WTC11 (cell line): Measurements from ENCODE around the gene EYS. TPM values are rescaled to one million over a fixed set of nuclear protein-coding genes. Genes with fewer than 3 reads are reported as not detected.

Source experiments
- ATAC-seq: fragments of 200-7000 bp; cut with Tn5 transposase; 2 replicates; pipeline ENCODE4 v1.10.0; 2021; ENCODE audit warnings: mild to moderate bottlenecking, moderate library complexity
- CTCF ChIA-PET: fragments of 300-600 bp; sonication (Branson Sonifier 250); formaldehyde crosslinking; loops from one replicate; lab custom pipeline; 2021; ENCODE audit warnings: antibody characterized with exemption; lab: Charles Lee
- POLR2A ChIA-PET: fragments of 350-600 bp; sonication (Branson Sonifier 250); formaldehyde crosslinking; loops from one replicate; lab custom pipeline; 2021; ENCODE audit warnings: antibody characterized with exemption; lab: Charles Lee
- DNase-seq: peaks from one replicate; pipeline ENCODE4 v3.0.0; 2021; ENCODE audit warnings: low spot score
- H3K27ac Mint-ChIP-seq: 2 replicates; pipeline ENCODE4 v1.8.0; 2021; ENCODE audit warnings: mixed read lengths
- H3K27me3 Mint-ChIP-seq: 2 replicates; pipeline ENCODE4 v1.8.0; 2021; ENCODE audit warnings: low read depth, mild to moderate bottlenecking, moderate library complexity, mixed read lengths
- H3K36me3 Mint-ChIP-seq: 2 replicates; pipeline ENCODE4 v1.8.0; 2021; ENCODE audit warnings: mixed read lengths
- H3K4me1 Mint-ChIP-seq: 2 replicates; pipeline ENCODE4 v1.8.0; 2022; ENCODE audit warnings: mixed read lengths
- H3K4me3 Mint-ChIP-seq: 2 replicates; pipeline ENCODE4 v1.8.0; 2021; ENCODE audit warnings: mild to moderate bottlenecking, moderate library complexity, mixed read lengths
- H3K9me3 Mint-ChIP-seq: 2 replicates; pipeline ENCODE4 v1.8.0; 2021; ENCODE audit warnings: mixed read lengths
- CBFB ChIP-seq: sonication (generic); formaldehyde crosslinking; IDR thresholded peaks from 2 replicates; pipeline ENCODE4 v1.8.1; 2022; ENCODE audit warnings: mild to moderate bottlenecking, low read depth, missing genetic modification reagents
- CDX4 ChIP-seq: fragments of 250-450 bp; sonication (Bioruptor Pico); IDR thresholded peaks from 2 replicates; pipeline ENCODE4 v1.9.0; 2021; ENCODE audit warnings: moderate library complexity, mild to moderate bottlenecking, inconsistent platforms, borderline replicate concordance
- E2F5 ChIP-seq: sonication (generic); formaldehyde crosslinking; IDR thresholded peaks from 2 replicates; pipeline ENCODE4 v1.8.1; 2022; ENCODE audit warnings: mild to moderate bottlenecking, moderate library complexity, missing genetic modification reagents
- ELF4 ChIP-seq: sonication (generic); formaldehyde crosslinking; IDR thresholded peaks from 2 replicates; pipeline ENCODE4 v1.8.1; 2022; ENCODE audit warnings: low read depth, mild to moderate bottlenecking, moderate library complexity, missing genetic modification reagents
- GABPB1 ChIP-seq: sonication (generic); formaldehyde crosslinking; IDR thresholded peaks from 2 replicates; pipeline ENCODE4 v1.8.1; 2023; ENCODE audit warnings: mild to moderate bottlenecking, missing genetic modification reagents
- GTF2I ChIP-seq: fragments of 250-450 bp; sonication (Bioruptor Pico); conservative IDR thresholded peaks from 2 replicates; pipeline ENCODE4 v1.4.0; 2021; ENCODE audit warnings: mild to moderate bottlenecking
- IRF1 ChIP-seq: sonication (generic); formaldehyde crosslinking; IDR thresholded peaks from 2 replicates; pipeline ENCODE4 v1.8.0; 2023; ENCODE audit warnings: missing genetic modification reagents
- MYBL2 ChIP-seq: sonication (generic); formaldehyde crosslinking; IDR thresholded peaks from 2 replicates; pipeline ENCODE4 v1.8.1; 2023; ENCODE audit warnings: mild to moderate bottlenecking, moderate library complexity, missing genetic modification reagents
- NFATC4 ChIP-seq: fragments of 250-450 bp; sonication (Bioruptor Pico); IDR thresholded peaks from 2 replicates; pipeline ENCODE4 v1.9.0; 2021; ENCODE audit warnings: mild to moderate bottlenecking
- RELA ChIP-seq: sonication (generic); formaldehyde crosslinking; IDR thresholded peaks from 2 replicates; pipeline ENCODE4 v1.8.1; 2022; ENCODE audit warnings: missing genetic modification reagents, mild to moderate bottlenecking, borderline replicate concordance
- SMAD3 ChIP-seq: sonication (generic); formaldehyde crosslinking; IDR thresholded peaks from 2 replicates; pipeline ENCODE4 v1.8.0; 2022; ENCODE audit warnings: missing genetic modification reagents, mild to moderate bottlenecking, borderline replicate concordance
- SMAD4 ChIP-seq: sonication (generic); formaldehyde crosslinking; IDR thresholded peaks from 2 replicates; pipeline ENCODE4 v1.8.0; 2022; ENCODE audit warnings: mild to moderate bottlenecking, missing genetic modification reagents
- SP1 ChIP-seq: sonication (generic); formaldehyde crosslinking; conservative IDR thresholded peaks from 2 replicates; pipeline ENCODE4 v1.8.1; 2022; ENCODE audit warnings: missing genetic modification reagents
- TCF7 ChIP-seq: sonication (generic); formaldehyde crosslinking; IDR thresholded peaks from 2 replicates; pipeline ENCODE4 v1.8.0; 2022; ENCODE audit warnings: mild to moderate bottlenecking, low read depth, missing genetic modification reagents, moderate library complexity
- ZNF121 ChIP-seq: sonication (generic); formaldehyde crosslinking; IDR thresholded peaks from 2 replicates; pipeline ENCODE4 v1.8.0; 2023; ENCODE audit warnings: missing genetic modification reagents
- ZNF219 ChIP-seq: sonication (generic); formaldehyde crosslinking; IDR thresholded peaks from 2 replicates; pipeline ENCODE4 v1.8.0; 2023; ENCODE audit warnings: missing genetic modification reagents, mild to moderate bottlenecking, borderline replicate concordance
- ZNF317 ChIP-seq: sonication (generic); formaldehyde crosslinking; IDR thresholded peaks from 2 replicates; pipeline ENCODE4 v1.8.1; 2023; ENCODE audit warnings: low read depth, mild to moderate bottlenecking, moderate library complexity, missing genetic modification reagents, borderline replicate concordance
- ZNF423 ChIP-seq: fragments of 250-450 bp; sonication (Bioruptor Pico); IDR thresholded peaks from 2 replicates; pipeline ENCODE4 v2.1.2; 2022; ENCODE audit warnings: mild to moderate bottlenecking, moderate library complexity
- total RNA-seq: library from RNA; stranded (reverse); gene quantifications from 3 replicates; pipeline ENCODE4 v1.2.3, GENCODE V29; 2021
- TF ChIP-seq, protein P1 (sequence below): fragments of 250-450 bp; sonication (Bioruptor Pico); IDR thresholded peaks from 2 replicates; pipeline ENCODE4 v1.8.0; 2021; ENCODE audit warnings: mild to moderate bottlenecking
- TF ChIP-seq, protein P2 (sequence below): sonication (generic); formaldehyde crosslinking; IDR thresholded peaks from 2 replicates; pipeline ENCODE4 v1.8.0; 2022; ENCODE audit warnings: mild to moderate bottlenecking, missing genetic modification reagents
- TF ChIP-seq, protein P3 (sequence below): fragments of 250-450 bp; sonication (Bioruptor Pico); IDR thresholded peaks from 2 replicates; pipeline ENCODE4 v1.9.0; 2021; ENCODE audit warnings: mild to moderate bottlenecking

Gene EYS
- total RNA-seq, 1 experiment from 2014 or later, result not detected

DNA sequence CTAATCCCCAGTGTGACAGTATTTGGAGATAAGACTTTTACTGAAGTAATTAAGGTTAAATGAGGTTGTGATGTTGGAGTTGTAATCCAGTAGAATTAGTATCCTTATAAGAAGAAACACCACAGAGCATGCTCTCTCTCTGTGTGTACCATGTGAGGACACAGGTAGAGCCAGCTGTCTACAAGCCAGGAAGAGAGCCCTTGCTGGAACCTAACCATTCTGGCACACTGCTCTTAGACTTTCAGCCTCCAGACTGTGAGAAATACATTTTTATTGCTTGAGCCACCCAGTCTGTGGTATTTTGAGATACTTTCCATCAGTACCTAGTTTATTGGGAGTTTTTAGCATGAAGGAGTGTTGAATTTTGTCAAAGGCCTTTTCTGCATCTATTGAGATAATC, 1961.2 kb downstream of the EYS start (continued):
- TF ChIP-seq, protein P1, sequence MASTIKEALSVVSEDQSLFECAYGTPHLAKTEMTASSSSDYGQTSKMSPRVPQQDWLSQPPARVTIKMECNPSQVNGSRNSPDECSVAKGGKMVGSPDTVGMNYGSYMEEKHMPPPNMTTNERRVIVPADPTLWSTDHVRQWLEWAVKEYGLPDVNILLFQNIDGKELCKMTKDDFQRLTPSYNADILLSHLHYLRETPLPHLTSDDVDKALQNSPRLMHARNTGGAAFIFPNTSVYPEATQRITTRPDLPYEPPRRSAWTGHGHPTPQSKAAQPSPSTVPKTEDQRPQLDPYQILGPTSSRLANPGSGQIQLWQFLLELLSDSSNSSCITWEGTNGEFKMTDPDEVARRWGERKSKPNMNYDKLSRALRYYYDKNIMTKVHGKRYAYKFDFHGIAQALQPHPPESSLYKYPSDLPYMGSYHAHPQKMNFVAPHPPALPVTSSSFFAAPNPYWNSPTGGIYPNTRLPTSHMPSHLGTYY (CRISPR knock-in tag), result no peak
- no peak for TF ChIP-seq TCF7 (CRISPR knock-in tag)
- TF ChIP-seq, protein P2, sequence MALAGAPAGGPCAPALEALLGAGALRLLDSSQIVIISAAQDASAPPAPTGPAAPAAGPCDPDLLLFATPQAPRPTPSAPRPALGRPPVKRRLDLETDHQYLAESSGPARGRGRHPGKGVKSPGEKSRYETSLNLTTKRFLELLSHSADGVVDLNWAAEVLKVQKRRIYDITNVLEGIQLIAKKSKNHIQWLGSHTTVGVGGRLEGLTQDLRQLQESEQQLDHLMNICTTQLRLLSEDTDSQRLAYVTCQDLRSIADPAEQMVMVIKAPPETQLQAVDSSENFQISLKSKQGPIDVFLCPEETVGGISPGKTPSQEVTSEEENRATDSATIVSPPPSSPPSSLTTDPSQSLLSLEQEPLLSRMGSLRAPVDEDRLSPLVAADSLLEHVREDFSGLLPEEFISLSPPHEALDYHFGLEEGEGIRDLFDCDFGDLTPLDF (CRISPR knock-in tag), result no peak
- TF ChIP-seq ELF4, result no peak

DNA sequence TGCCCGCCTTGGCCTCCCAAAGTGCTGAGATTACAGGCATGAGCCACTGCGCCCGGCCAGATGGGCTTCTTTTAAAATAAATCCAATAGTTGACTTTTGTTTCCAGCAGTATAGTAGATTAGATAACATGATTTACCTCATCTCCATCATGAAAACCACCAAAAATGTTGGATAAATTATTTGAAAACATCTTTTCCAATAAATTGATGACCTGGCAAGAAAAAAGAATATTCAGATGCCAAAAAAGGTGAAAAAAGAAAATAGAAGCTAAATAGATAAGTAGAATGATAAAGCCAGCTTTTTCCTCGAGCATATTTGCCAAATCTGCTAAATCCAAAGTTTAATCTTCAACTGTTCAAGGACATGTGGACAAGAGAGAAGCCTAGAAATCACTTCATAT, 1962.2 kb downstream of the EYS start:
- TF ChIP-seq ZNF317 (CRISPR knock-in tag), result no peak
- Mint-ChIP-seq H3K27ac (no peak overlapping the region), H3K9me3 (peaks cover 20% of the 10 kb centered on the region), H3K27me3 (peaks cover 4% of the 10 kb centered on the region; the same call in 1 of the 2 replicates), H3K4me1 (peaks cover 8% of the 10 kb centered on the region), H3K36me3 (peaks cover 8% of the 10 kb centered on the region), H3K4me3 (no peak overlapping the region)
- ChIA-PET CTCF (no interaction called here), POLR2A (no interaction called here)
- no peak for DNase-seq
- no peak for ATAC-seq

DNA sequence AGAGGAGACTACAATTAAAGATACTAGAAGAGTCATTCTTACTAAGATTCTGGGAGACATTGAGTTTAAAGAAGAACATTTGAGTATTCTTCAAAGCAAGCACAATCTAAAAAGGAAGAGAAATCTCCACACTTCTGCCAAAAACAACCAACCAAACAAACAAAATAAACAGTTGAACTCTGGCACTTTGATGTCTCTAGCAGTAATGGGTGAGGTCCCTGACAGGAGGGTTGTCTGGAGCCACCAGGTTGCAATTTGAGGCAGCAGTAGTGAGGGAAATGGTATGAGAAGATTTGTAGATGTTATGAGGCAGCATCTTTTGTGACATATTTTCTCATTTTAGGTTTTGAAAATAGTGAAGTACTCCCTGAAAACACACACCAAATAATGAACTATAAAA, 1963.3 kb downstream of the EYS start:
- TF ChIP-seq SP1 (CRISPR knock-in tag) (no peak), GABPB1 (CRISPR knock-in tag) (no peak), MYBL2 (CRISPR knock-in tag) (no peak)
- Mint-ChIP-seq H3K27ac (no peak overlapping the region), H3K27me3 (peaks cover 4% of the 10 kb centered on the region), H3K4me1 (no peaks in the 10 kb centered on the region; the same call in none of the 2 replicates), H3K4me3 (no peak overlapping the region), H3K9me3 (peaks cover 21% of the 10 kb centered on the region), H3K36me3 (peaks cover 8% of the 10 kb centered on the region)
- DNase-seq, result no peak
- ATAC-seq, result no peak
- POLR2A ChIA-PET, result no interaction called here
- CTCF ChIA-PET, result no interaction called here

DNA sequence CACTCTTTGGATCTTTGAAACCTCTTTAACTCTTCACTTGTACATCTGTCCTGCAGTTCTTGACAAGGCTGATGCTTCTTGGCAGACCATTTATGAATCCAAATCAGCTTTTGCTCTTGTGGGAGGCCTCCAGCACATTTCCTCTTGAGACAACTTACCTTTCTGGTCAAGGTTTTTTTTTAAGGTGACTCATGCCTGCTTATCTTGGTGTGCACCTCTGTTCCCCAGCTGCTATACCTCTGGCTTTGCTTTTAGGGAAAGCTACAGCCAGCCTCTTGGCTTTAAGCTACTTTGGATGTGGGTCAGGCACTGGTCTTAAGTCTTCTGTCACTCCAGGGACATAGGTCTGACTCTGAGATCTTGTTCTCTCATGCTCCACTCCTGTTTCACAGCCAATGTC, 1965.0 kb downstream of the EYS start:
- CTCF ChIA-PET, result interaction anchor here (1.2 kb wide), 1 partner anchor 61 kb away, joined by 4 read pairs; no protein-coding TSS in a partner anchor

GRCh38 chr6:63740709-63741108, 1966.3 kb downstream of the EYS start:
- ChIA-PET POLR2A (no interaction called here), CTCF (no interaction called here)
- H3K9me3 Mint-ChIP-seq, result peaks cover 16% of the 10 kb centered on the region
- ATAC-seq (no peak), DNase-seq (no peak)
- peaks cover 4% of the 10 kb centered on the region for H3K36me3 Mint-ChIP-seq
- no peaks in the 10 kb centered on the region; the same call in none of the 2 replicates for H3K27me3 Mint-ChIP-seq
- H3K4me3 Mint-ChIP-seq, result no peak overlapping the region
- no peak overlapping the region for H3K27ac Mint-ChIP-seq
- TF ChIP-seq GTF2I, result no peak
- TF ChIP-seq CDX4 (CRISPR knock-in tag), result no peak
- TF ChIP-seq, protein P3, sequence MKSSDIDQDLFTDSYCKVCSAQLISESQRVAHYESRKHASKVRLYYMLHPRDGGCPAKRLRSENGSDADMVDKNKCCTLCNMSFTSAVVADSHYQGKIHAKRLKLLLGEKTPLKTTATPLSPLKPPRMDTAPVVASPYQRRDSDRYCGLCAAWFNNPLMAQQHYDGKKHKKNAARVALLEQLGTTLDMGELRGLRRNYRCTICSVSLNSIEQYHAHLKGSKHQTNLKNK (CRISPR knock-in tag), result no peak
- TF ChIP-seq SMAD4 (CRISPR knock-in tag), result no peak
- TF ChIP-seq ZNF423 (CRISPR knock-in tag), result no peak
- no peak for TF ChIP-seq NFATC4 (CRISPR knock-in tag)
- TF ChIP-seq, all 79 proteins: peak for 0
- no peaks in the 10 kb centered on the region for H3K4me1 Mint-ChIP-seq

More for the DNA sequence above, 1965.0 kb downstream of the EYS start:
- H3K27ac Mint-ChIP-seq, result no peak overlapping the region
- H3K4me1 Mint-ChIP-seq, result no peaks in the 10 kb centered on the region
- H3K9me3 Mint-ChIP-seq, result peaks cover 20% of the 10 kb centered on the region
- H3K4me3 Mint-ChIP-seq, result no peak overlapping the region
- DNase-seq (no peak), ATAC-seq (no peak)
- H3K27me3 Mint-ChIP-seq, result peaks cover 4% of the 10 kb centered on the region
- TF ChIP-seq CBFB (CRISPR knock-in tag), result no peak
- no peak for TF ChIP-seq ZNF219 (CRISPR knock-in tag)
- TF ChIP-seq SMAD3, result no peak
- no peak for TF ChIP-seq RELA
- TF ChIP-seq SMAD4 (CRISPR knock-in tag), result no peak
- TF ChIP-seq ZNF121, result no peak
- no peak for TF ChIP-seq IRF1 (CRISPR knock-in tag)
- no peak for TF ChIP-seq E2F5 (CRISPR knock-in tag)
- H3K36me3 Mint-ChIP-seq, result peaks cover 8% of the 10 kb centered on the region
- POLR2A ChIA-PET, result no interaction called here
